Adrenal gland (tissue), 12 donors: ENCODE data around the gene TP53. TPM values are rescaled to one million over a fixed set of nuclear protein-coding genes. Genes with fewer than 3 reads are reported as not detected.

Experiments used
- DNase-seq, 7 donors: peaks; one replicate each; pipeline ENCODE4 v3.0.0-alpha.2; 2019 to 2020
- H3K27ac ChIP-seq, 5 donors: fragments of 200-600 bp; sonication (generic) in 4 of 5; 1 replicate in 3 of 5; 2 replicates in 2 of 5; pipeline versions ENCODE4 v1.5.1 to v1.8.0; 2016 to 2020; ENCODE audit warnings: mild to moderate bottlenecking in 1 of 5
- H3K27me3 ChIP-seq: fragments of 200-600 bp; 2 replicates; pipeline ENCODE4 v1.8.0; 2021
- H3K36me3 ChIP-seq, 2 donors: fragments of 200-600 bp; replicated peaks in 1 of 2; 1 replicate in 1 of 2; 2 replicates in 1 of 2; pipeline versions ENCODE4 v1.5.1 to v1.8.0; 2018 to 2022
- H3K4me1 ChIP-seq, 2 donors: fragments of 200-600 bp; replicated peaks in 1 of 2; 1 replicate in 1 of 2; 2 replicates in 1 of 2; pipeline versions ENCODE4 v1.5.1 to v1.8.0; 2018 to 2021
- H3K4me3 ChIP-seq, 4 donors: fragments of 200-600 bp; sonication (generic) in 3 of 4; one replicate each; pipeline ENCODE4 v1.5.1; 2016 to 2018
- H3K9me3 ChIP-seq, 3 donors: fragments of 200-600 bp; sonication (generic) in 1 of 3; replicated peaks in 1 of 3; 1 replicate in 2 of 3; 2 replicates in 1 of 3; pipeline versions ENCODE4 v1.5.1 to v1.8.0; 2016 to 2021
- CTCF ChIP-seq, 6 experiments: fragments of 450-650 bp in 4 of 6; fragments of 200-600 bp in 2 of 6; sonication (generic) in 1 of 6; IDR thresholded peaks; 1 replicate in 5 of 6; 2 replicates in 1 of 6; pipeline versions ENCODE4 v1.5.1 to v1.8.0; 2016 to 2021; ENCODE audit warnings: antibody characterized with exemption in 6 of 6, mild to moderate bottlenecking in 2 of 6, moderate library complexity in 1 of 6
- POLR2A ChIP-seq, 2 donors: fragments of 450-650 bp; IDR thresholded peaks; one replicate each; pipeline ENCODE4 v1.6.1; 2017; ENCODE audit warnings: antibody characterized with exemption in 2 of 2, mild to moderate bottlenecking in 2 of 2, moderate library complexity in 1 of 2
- WGBS, 4 donors: extraction: QIAGEN DNeasy Blood & Tissue Kit in 2 of 4; methylation state at CpG; one replicate each; pipeline versions ENCODE4 v1.1.5 to v1.1.7; 2013 to 2017; 5-methylcytosine and 5-hydroxymethylcytosine counted together
- intact Hi-C, 2 donors: fragments of 100-400 bp; cut with DNase I; formaldehyde crosslinking; loops; one replicate each; pipeline versions ENCODE4 v1.14.1 to v1.15.0; 2022 to 2023
- polyA plus RNA-seq, 3 donors: library from polyadenylated mRNA; stranded (reverse); fragments of 200-250 nt in 2 of 3; fragments of 350-450 nt in 1 of 3; fragmentation: Illumina TruSeq in 1 of 3; extraction: RNeasy Lipid Tissue Mini Kit (QIAGEN cat#74804) in 1 of 3; gene quantifications; one replicate each; pipeline ENCODE4 v1.2.3, GENCODE V29; 2013 to 2014
- total RNA-seq, 9 donors: library from RNA; depleted of rRNA in 4 of 9; stranded (reverse); fragments of >200 nt in 4 of 9; fragments of 120-200 nt in 1 of 9; fragmentation: NEBNext Ultra II Directional in 1 of 9; extraction: Animal tissue kit (Norgen Biotek cat#: 25700) in 1 of 9; gene quantifications; one replicate each; pipeline versions ENCODE4 v1.1.0 to v1.2.4, GENCODE V29; 2013 to 2023
- donor health status: healthy with polysubstance abuse.
- donor health status: Bipolar disorder and iron deficiency.
- donor health status: DM: yes; HTN: yes; CAD: no.
- donor health status: DM: no; HTN: no; CAD: no.
- donor health status: DM: no; HTN: no; CAD: no.
- donor health status: DM: yes; HTN: yes; CAD: no.

Gene TP53
- total and polyA plus RNA-seq, 12 donors: 9.7 to 85.9 (median 26.6) TPM

DNA sequence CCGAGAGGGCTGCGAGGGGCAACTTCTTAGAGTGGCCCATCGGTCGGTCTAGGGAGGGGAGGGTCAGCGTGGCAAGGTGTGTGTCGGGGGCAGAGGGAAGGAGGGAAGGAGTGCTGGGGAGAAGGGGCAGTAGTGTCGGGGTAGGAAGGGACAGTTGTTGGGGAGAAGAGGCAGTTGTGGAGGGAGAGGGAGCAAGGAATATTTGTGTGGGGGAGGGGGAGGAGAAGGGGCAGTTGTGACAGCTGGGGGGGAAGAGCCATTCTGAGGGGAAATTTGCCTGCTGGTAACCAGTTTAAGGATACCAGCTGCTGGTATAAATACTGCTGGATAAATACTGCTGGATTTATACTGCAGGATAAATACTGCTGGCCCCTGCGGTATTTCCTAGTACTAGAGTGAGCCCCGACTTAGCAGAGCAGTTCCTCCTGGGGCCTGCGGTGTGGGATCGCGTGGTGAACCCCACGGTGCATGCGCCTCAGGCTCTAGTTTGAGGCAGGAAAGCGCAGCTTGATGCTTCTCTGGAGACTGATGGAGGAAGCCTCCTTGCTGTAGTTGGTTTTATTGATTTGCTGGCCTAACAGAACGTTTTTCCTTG is 30.6 kb upstream of the TP53 start:
- intact Hi-C loops: no loop called here
- H3K27ac ChIP-seq: peak overlapping the region in 1 of 5 donors; percentile 36
- no peaks in the 10 kb centered on the region for H3K9me3 ChIP-seq
- H3K4me3 ChIP-seq: peak overlapping the region in 2 of 4 donors; percentile 20 to 65
- peaks cover 11 to 14% of the 10 kb centered on the region in 2 donors for H3K4me1 ChIP-seq
- TF ChIP-seq POLR2A (IDR thresholded peaks at IDR 0.05) (no peak), CTCF (IDR thresholded peaks at IDR 0.05) (no peak)
- DNase-seq: peak in 1 of 7 donors; percentile 10
- H3K27me3 ChIP-seq: no peaks in the 10 kb centered on the region
- 5 to 15% (median 12%) methylated on average over 16 of the region's 16 CpGs for WGBS, 4 donors
- H3K36me3 ChIP-seq: no peaks in the 10 kb centered on the region

DNA sequence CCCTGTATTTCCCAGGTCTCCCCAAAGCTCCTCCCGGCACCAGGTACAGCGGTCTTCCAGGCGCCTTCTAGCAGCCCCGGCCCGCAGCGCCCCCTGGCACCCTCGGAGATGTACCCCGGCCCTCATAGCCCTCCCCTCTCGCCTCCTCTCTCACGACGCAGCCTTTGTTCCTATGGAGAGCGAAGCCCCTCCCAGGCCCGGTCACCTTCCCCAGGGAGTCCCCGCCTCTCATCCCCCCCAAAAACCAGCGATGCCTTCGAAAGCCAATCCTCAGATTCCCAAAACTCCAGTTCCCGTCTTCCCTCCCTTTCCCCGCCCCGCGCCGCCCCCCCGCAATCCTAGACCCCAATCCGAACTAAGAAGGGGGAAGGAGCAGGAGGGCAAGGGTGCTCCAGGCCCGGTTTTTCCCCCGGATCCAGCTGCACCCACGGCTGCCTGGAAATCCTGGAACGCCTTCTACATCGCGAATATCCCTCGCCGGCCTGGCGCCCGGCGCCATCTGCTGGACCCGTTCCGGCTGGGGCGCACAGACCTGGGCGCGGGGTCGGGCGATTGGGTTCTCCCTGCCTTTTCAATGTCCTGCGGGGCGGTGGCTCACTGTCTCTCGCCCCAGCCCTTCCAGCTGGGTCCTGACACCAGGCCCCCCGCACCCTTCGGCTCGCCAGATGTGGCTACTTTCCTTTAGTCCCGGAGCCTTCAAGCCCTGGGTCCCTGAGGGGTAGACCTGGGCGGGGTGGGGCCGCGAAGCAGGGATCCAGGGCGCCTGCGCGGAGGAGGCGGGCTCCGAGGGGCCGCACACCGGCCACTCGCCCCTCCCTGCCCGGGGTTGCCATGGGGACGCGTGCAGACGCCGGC is 29.8 kb upstream of the TP53 start, which contains the start of gene DNAH2:
TSS of gene DNAH2 (plus strand) at position 844 of the 855 bp plus-strand sequence. CDS start 1,991 bp downstream, outside the sequence.
- no peaks in the 10 kb centered on the region for H3K9me3 ChIP-seq
- H3K27me3 ChIP-seq: peaks cover 6% of the 10 kb centered on the region
- intact Hi-C loops: no loop called here
- peak; percentile 20 to 53 (median 43) for TF ChIP-seq CTCF (IDR thresholded peaks at IDR 0.05)
- TF ChIP-seq POLR2A (IDR thresholded peaks at IDR 0.05): peak in 1 of 2 donors; percentile 70
- WGBS, 4 donors: 0 to 2% (median 1%) methylated on average over 7 to 64 of the region's 64 CpGs
- H3K4me1 ChIP-seq: peaks cover 11 to 14% of the 10 kb centered on the region in 2 donors
- peak within 1 kb of the TSS in 1 of 5 donors; percentile 36 for H3K27ac ChIP-seq
- H3K36me3 ChIP-seq: no peaks in the 10 kb centered on the region
- peak; percentile 63 to 88 (median 79) for DNase-seq
- peak within 1 kb of the TSS in 2 of 4 donors; percentile 20 to 65 for H3K4me3 ChIP-seq

GRCh38 chr17:7715936-7716886 is 28.9 kb upstream of the TP53 start:
- Histone ChIP-seq H3K27me3 (peaks cover 16% of the 10 kb centered on the region), H3K27ac (peak overlapping the region in 1 of 5 donors; percentile 22)
- WGBS, 4 donors: 31 to 36% (median 33%) methylated on average over 17 to 20 of the region's 20 CpGs

More at GRCh38 chr17:7715936-7716886, 28.9 kb upstream of the TP53 start:
- no peaks in the 10 kb centered on the region for H3K9me3 ChIP-seq
- H3K4me1 ChIP-seq: peaks cover 11 to 14% of the 10 kb centered on the region in 2 donors
- no peak for TF ChIP-seq POLR2A (IDR thresholded peaks at IDR 0.05)
- TF ChIP-seq CTCF (IDR thresholded peaks at IDR 0.05): no peak
- DNase-seq: no peak
- intact Hi-C loops: no loop called here
- H3K36me3 ChIP-seq: no peaks in the 10 kb centered on the region
- peak overlapping the region in 1 of 4 donors; percentile 65 for H3K4me3 ChIP-seq
